ENCODE data around the gene OPN3.

GRCh38 chr1:241582921-241583321 is 57.2 kb downstream of the OPN3 start:
- no peak for TF ChIP-seq CSDC2 (CRISPR knock-in tag; IDR thresholded peaks at IDR 0.05)
- TF ChIP-seq CREB5 (CRISPR knock-in tag; IDR thresholded peaks at IDR 0.05; ENCODE audit: low read depth), result no peak
- TF ChIP-seq BACH2 (CRISPR knock-in tag; IDR thresholded peaks at IDR 0.05; ENCODE audit: borderline replicate concordance), result no peak
- no peak for TF ChIP-seq ZFP3 (CRISPR knock-in tag; IDR thresholded peaks at IDR 0.05)
- TF ChIP-seq ISL1 (CRISPR knock-in tag; IDR thresholded peaks at IDR 0.05), result no peak
- TF ChIP-seq ESRRG (CRISPR knock-in tag; IDR thresholded peaks at IDR 0.05), result no peak
- TF ChIP-seq RARB (CRISPR knock-in tag; IDR thresholded peaks at IDR 0.05), result no peak
- no peak for TF ChIP-seq ZFP30 (CRISPR knock-in tag; IDR thresholded peaks at IDR 0.05)
- TF ChIP-seq PPARA (CRISPR knock-in tag; IDR thresholded peaks at IDR 0.05; ENCODE audit: borderline replicate concordance), result no peak
- TF ChIP-seq TSHZ2 (CRISPR knock-in tag; IDR thresholded peaks at IDR 0.05), result no peak
- no peak for TF ChIP-seq PATZ1 (CRISPR knock-in tag; IDR thresholded peaks at IDR 0.05; ENCODE audit: borderline replicate concordance)
- no peak for TF ChIP-seq TOX (CRISPR knock-in tag; IDR thresholded peaks at IDR 0.05; ENCODE audit: borderline replicate concordance)
